ENCODE results near the gene THSD7A. TPM values are rescaled to one million over a fixed set of nuclear protein-coding genes. Genes with fewer than 3 reads are reported as not detected.

THSD7A gene
- total and polyA plus RNA-seq, 4 donors: 0.15 to 2.7 (median 1.9) TPM

- H3K27ac ChIP-seq (ENCODE audit: low read depth in 1 of 2, low read length in 2 of 2): peak overlapping the region in 1 of 2 donors; percentile 19
- no peak for DNase-seq (ENCODE audit: low spot score)
- no peak for TF ChIP-seq EGR1 (IDR thresholded peaks at IDR 0.05; ENCODE audit: low read depth in 2 of 2)
- no peak for TF ChIP-seq TAF1 (conservative IDR thresholded peaks at IDR 0.05)
- TF ChIP-seq SP1 (IDR thresholded peaks at IDR 0.05): no peak
- TF ChIP-seq RXRA (IDR thresholded peaks at IDR 0.05): no peak
- TF ChIP-seq ZBTB33 (IDR thresholded peaks at IDR 0.05): no peak
- TF ChIP-seq JUND (IDR thresholded peaks at IDR 0.05): no peak
- no peak for TF ChIP-seq FOXA2 (IDR thresholded peaks at IDR 0.05)
- no peak for TF ChIP-seq ATF3 (IDR thresholded peaks at IDR 0.05)
- TF ChIP-seq FOXA1 (IDR thresholded peaks at IDR 0.05): no peak
- TF ChIP-seq HNF4G (IDR thresholded peaks at IDR 0.05): no peak
- TF ChIP-seq CTCF (IDR thresholded peaks at IDR 0.05; ENCODE audit: low read depth, low read length, missing input control): no peak
- H3K4me1 ChIP-seq (ENCODE audit: control insufficient read depth in 4 of 4, insufficient read depth in 4 of 4, low read length in 3 of 4): peaks cover 0 to 6% (median 0%) of the 10 kb centered on the region in 4 donors
- H3K9me3 ChIP-seq (ENCODE audit: control insufficient read depth in 4 of 4, low read length in 3 of 4): peaks cover 0 to 2% (median 0%) of the 10 kb centered on the region in 4 donors
- no peak overlapping the region for H3K9ac ChIP-seq (ENCODE audit: low read depth in 1 of 2, low read length in 2 of 2)
- no peak overlapping the region for H3K4me3 ChIP-seq (ENCODE audit: low read depth in 1 of 3, low read length in 3 of 3)
- WGBS: 69% methylated on average over 3 of the region's 3 CpGs
- H3K27me3 ChIP-seq (ENCODE audit: control insufficient read depth in 4 of 4, insufficient read depth in 4 of 4, low read length in 3 of 4): no peaks in the 10 kb centered on the region
- H3K36me3 ChIP-seq (ENCODE audit: control insufficient read depth in 4 of 4, insufficient read depth in 3 of 4, low read depth in 1 of 4, low read length in 3 of 4): peaks cover 0 to 7% (median 0%) of the 10 kb centered on the region in 4 donors
Observed at GRCh38 chr7:11540271-11540761, 291.7 kb downstream of the THSD7A start.

- Histone ChIP-seq H3K4me3 (ENCODE audit: low read depth in 1 of 3, low read length in 3 of 3) (no peak overlapping the region), H3K4me1 (ENCODE audit: control insufficient read depth in 4 of 4, insufficient read depth in 4 of 4, low read length in 3 of 4) (peaks cover 0 to 6% (median 0%) of the 10 kb centered on the region in 4 donors), H3K27me3 (ENCODE audit: control insufficient read depth in 4 of 4, insufficient read depth in 4 of 4, low read length in 3 of 4) (no peaks in the 10 kb centered on the region), H3K27ac (ENCODE audit: low read depth in 1 of 2, low read length in 2 of 2) (peak overlapping the region in 1 of 2 donors; percentile 19), H3K9me3 (ENCODE audit: control insufficient read depth in 4 of 4, low read length in 3 of 4) (peaks cover 0 to 2% (median 0%) of the 10 kb centered on the region in 4 donors), H3K9ac (ENCODE audit: low read depth in 1 of 2, low read length in 2 of 2) (no peak overlapping the region), H3K36me3 (ENCODE audit: control insufficient read depth in 4 of 4, insufficient read depth in 3 of 4, low read depth in 1 of 4, low read length in 3 of 4) (peaks cover 0 to 7% (median 0%) of the 10 kb centered on the region in 4 donors)
- DNase-seq (ENCODE audit: low spot score): no peak
- TF ChIP-seq SP1 (IDR thresholded peaks at IDR 0.05) (no peak), HNF4G (IDR thresholded peaks at IDR 0.05) (no peak), EGR1 (IDR thresholded peaks at IDR 0.05; ENCODE audit: low read depth in 2 of 2) (no peak), ZBTB33 (IDR thresholded peaks at IDR 0.05) (no peak), JUND (IDR thresholded peaks at IDR 0.05) (no peak), NR2F2 (IDR thresholded peaks at IDR 0.05) (no peak), FOXA1 (IDR thresholded peaks at IDR 0.05) (no peak), MAX (IDR thresholded peaks at IDR 0.05) (no peak), RAD21 (IDR thresholded peaks at IDR 0.05) (no peak), RXRA (IDR thresholded peaks at IDR 0.05) (no peak), YY1 (IDR thresholded peaks at IDR 0.05) (no peak), CTCF (IDR thresholded peaks at IDR 0.05; ENCODE audit: low read depth, low read length, missing input control) (no peak)
- WGBS: 29% methylated on average over 3 of the region's 3 CpGs
Observed at GRCh38 chr7:11539853-11540252, 292.1 kb downstream of the THSD7A start.

Data from liver (tissue), 9 donors.